Endothelial cell of umbilical vein (primary cell): ENCODE results near the gene SCRN1.

Source experiments
- EZH2 ChIP-seq: IDR thresholded peaks from 2 replicates; pipeline ENCODE4 v1.6.1; 2012; ENCODE audit warnings: borderline replicate concordance, low read depth, mild to moderate bottlenecking, moderate library complexity, low read length, inconsistent platforms; ENCODE audit not compliant: severe bottlenecking
- GATA2 ChIP-seq: IDR thresholded peaks from 2 replicates; pipeline ENCODE4 v1.7.0; 2011; ENCODE audit warnings: low read depth, mild to moderate bottlenecking, moderate library complexity, mixed read lengths, low read length; ENCODE audit not compliant: insufficient read length, insufficient read depth
- MAX ChIP-seq: IDR thresholded peaks from 2 replicates; pipeline ENCODE4 v1.6.1; 2011; ENCODE audit not compliant: insufficient read depth, insufficient read length
- POLR2A ChIP-seq: IDR thresholded peaks from 2 replicates; pipeline ENCODE4 v1.6.1; 2012; ENCODE audit warnings: low read depth, mild to moderate bottlenecking, control low read depth, low read length
- POLR2AphosphoS5 ChIP-seq: IDR thresholded peaks from 2 replicates; pipeline ENCODE4 v1.6.1; 2012; ENCODE audit warnings: low read depth, mild to moderate bottlenecking, control low read depth, low read length, moderate library complexity; ENCODE audit not compliant: insufficient read depth
- TF ChIP-seq, protein P1 (sequence below), 2 donors: IDR thresholded peaks; 1 replicate in 1 of 2; 2 replicates in 1 of 2; pipeline ENCODE4 v1.5.1; 2011; ENCODE audit warnings: low read length in 2 of 2, mild to moderate bottlenecking in 2 of 2, moderate library complexity in 2 of 2, control low read depth in 1 of 2, inconsistent platforms in 1 of 2, low read depth in 1 of 2; ENCODE audit not compliant: insufficient read depth in 1 of 2; ENCODE audit errors: extremely low read depth in 1 of 2

- TF ChIP-seq, protein P1, sequence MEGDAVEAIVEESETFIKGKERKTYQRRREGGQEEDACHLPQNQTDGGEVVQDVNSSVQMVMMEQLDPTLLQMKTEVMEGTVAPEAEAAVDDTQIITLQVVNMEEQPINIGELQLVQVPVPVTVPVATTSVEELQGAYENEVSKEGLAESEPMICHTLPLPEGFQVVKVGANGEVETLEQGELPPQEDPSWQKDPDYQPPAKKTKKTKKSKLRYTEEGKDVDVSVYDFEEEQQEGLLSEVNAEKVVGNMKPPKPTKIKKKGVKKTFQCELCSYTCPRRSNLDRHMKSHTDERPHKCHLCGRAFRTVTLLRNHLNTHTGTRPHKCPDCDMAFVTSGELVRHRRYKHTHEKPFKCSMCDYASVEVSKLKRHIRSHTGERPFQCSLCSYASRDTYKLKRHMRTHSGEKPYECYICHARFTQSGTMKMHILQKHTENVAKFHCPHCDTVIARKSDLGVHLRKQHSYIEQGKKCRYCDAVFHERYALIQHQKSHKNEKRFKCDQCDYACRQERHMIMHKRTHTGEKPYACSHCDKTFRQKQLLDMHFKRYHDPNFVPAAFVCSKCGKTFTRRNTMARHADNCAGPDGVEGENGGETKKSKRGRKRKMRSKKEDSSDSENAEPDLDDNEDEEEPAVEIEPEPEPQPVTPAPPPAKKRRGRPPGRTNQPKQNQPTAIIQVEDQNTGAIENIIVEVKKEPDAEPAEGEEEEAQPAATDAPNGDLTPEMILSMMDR (IDR thresholded peaks at IDR 0.05; ENCODE audit: extremely low read depth in 1 of 2, insufficient read depth in 1 of 2, low read depth in 1 of 2, low read length in 2 of 2): peak; percentile 41 to 46
- TF ChIP-seq GATA2: no peak
- TF ChIP-seq MAX: no peak
- TF ChIP-seq POLR2AphosphoS5: no peak
- no peak for TF ChIP-seq POLR2A
- TF ChIP-seq EZH2: no peak
Measured at GRCh38 chr7:29946428-29947186, 43.0 kb downstream of the SCRN1 start.
